Measurements from ENCODE around the gene TMEM208.

The TMEM208 gene

DNA sequence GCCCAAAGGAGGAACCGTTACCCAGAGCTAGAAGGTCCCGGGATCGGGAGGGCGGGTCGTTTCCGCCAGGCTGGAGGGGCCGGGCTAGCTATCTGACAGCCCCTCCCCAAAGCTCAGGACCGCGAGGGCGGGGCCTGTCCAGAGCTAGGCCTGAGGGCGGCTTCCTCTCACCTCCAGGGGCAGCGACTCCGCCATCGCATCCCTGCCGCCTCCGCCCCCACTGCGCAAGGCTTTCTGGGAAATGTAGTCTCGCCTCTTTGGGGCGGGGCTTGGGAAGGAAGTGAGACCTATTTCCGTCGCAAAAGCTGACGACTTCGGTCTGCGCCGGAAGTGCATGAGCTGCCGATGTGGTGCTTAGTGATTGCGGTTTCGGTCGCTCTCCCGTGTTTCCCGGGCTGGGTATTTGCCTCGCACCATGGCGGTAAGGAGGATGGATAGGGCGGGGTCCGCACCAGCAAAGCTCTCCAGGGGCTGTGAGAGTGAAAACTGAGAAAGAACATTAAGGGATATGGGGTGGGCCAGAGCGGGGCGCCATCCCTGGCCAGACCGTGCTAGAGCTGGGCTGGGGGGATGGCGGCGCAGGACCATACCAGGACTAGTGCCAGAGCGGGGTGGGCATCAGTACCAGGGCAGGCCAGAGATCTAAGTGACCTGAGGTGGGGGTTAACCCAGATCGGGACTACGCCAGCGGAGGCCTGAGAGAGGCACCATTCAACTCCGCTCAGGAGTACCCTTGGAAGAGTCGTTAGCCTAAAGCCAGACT lies at the start of gene TMEM208:
Gene TMEM208, plus strand, starts transcription at position 327 of the 763 bp plus-strand sequence. Its CDS starts 89 bp downstream, at position 416.
- DNase-seq (ENCODE audit: low read depth in 2 of 2): peak; percentile 96

DNA sequence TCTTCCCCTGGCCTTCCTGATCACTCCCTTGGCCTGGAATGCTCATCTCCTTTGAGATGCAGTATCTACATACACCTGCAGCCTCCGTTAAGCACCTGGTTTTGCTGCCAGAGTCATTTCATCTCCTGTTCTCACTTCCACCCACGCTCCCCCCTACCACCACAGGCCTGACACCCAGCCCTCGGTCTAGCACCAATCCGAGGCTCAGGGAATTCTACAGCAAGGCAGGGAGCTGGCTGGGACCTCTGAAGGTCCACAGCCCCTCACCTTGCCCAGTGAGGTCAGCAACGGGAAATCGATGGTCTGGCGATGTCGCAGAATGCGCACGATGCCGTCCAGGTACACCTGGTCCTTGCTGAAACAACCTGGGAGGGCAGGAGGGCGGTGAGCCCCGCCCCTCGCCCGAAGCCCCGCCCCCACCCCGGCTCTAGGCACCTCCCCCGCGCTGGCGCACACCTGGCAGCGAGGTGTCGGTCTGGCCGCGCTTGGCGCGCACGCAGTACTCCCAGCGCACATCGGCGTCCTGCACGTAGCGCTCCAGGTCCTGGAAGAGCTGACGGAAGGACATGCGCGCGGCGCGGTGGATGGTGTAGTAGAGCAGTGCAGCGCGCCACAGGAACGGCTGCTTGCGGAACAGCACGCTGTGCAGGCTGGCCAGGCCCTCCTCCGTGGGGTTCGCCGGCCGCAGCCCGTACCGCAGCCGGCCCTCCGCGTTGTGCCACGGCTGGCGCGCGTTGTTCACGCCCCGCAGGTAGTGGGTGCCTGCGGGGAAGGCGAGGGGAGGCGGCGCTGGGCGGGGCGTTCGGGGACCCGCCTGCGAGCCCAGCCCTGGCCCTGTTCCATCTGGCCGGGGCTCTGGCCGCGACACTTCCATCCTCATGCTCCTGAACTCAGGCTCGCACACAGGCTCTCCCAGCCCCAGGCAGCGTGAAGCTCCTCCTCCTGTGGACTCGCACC lies 48.9 kb upstream of the TMEM208 start:
- no peak for DNase-seq (ENCODE audit: low read depth in 2 of 2)

DNA sequence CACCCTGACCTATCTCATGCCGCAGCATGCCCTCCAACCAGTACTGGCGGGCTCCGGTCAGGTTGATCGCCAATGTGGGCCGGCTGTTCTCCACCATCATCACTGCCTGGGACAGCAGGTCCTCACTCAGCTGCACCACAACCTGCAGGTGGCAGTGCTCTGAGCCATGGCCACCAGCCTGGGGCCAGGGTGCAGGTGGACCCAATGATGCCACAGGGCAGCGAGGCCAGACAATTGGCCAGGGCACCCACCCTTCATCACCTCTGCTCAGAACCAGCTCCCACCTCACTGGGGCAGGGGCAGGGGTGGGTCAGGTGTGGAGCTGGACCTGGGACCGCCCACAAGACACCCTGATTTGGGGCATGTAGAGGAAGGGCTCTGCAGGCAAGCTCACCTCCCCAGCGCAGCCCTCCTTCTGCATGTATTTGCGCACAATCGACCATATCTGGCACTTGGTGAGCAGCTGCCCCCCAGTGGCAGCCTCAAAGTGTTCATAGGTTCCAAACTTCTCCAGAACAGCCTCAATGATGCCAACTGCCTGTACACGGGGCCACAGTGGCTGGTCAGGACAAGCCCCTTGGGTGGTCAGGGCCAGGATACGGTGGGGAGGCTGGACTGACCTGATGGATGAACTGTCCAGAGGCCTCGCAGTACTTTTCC lies 47.4 kb upstream of the TMEM208 start:
- no peak for DNase-seq (ENCODE audit: low read depth in 2 of 2)

DNA sequence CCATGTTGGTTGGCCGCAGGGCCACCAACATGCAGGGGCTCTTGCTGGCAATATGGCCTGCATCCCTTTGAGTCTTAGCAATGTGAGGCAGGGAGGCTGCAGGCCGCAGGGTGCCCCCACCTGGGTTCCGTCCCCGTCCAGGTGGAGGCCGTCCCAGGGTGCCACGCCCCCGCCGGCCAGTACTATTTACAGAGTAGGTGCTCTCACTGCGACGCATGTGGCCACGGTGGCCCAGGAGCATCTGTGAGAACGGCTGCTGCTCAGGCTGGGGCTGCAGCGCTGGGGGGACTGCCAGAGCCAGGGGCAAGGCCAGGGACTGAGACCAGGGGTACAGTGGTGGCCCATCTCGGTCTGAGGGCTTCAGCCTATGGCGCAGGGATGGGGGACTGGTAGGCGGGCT lies 46.8 kb upstream of the TMEM208 start:
- no peak for DNase-seq (ENCODE audit: low read depth in 2 of 2)

DNA sequence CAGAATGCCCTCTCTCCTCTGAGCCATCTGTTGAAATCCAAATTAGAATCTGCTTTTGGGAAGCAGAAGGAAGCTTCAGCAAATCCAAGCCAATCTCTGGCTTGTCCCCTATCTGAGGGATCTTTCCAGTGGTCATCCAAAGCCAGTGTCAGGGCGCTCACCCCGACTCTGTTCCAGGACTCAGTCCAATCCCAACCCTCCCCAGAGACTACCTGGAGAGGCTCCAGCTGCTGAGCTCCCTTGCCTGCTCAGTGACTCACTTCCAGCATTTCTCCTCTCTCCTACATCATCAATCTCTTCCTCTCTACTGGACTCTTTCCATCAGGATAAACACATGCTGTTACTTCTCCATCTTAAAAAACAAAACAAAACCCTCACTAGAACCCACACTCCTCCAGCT lies 45.6 kb upstream of the TMEM208 start:
- no peak for DNase-seq (ENCODE audit: low read depth in 2 of 2)

DNA sequence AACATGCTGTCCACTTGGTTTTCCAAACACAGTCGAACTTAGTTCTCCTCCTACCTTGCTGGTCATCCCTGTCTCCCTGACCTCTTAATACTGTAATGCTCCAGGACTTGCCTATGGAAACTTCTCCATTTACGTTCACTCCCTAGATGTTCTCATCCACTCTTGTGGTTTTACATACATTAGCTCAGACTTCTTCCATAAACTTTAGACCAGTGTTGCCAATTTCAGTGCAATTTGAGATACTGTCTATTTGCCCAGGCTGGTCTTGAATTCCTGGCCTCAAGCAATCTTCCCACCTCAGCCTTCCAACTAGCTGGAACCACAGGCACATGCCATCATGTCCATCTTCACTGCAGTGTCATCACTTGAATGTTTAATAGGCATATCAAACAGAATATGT lies 44.6 kb upstream of the TMEM208 start:
- DNase-seq (ENCODE audit: low read depth in 2 of 2): no peak

DNA sequence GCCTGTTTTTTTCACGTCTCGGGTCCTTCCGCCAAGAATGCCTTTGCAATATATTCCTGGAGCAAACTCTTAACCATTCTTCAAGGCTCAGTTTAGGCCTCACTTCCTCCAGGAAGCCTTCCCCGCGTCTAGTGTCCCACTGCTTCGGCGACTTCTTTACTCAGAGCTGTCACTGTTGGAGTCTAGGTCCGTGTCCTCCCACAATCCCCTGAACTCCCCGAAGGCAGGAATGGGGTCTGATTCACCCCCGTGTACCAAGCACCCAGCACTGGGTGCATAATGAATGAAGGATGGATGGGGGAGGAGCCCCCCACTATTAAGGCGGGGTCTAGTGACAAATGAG lies 43.7 kb upstream of the TMEM208 start:
- DNase-seq (ENCODE audit: low read depth in 2 of 2): no peak

DNA sequence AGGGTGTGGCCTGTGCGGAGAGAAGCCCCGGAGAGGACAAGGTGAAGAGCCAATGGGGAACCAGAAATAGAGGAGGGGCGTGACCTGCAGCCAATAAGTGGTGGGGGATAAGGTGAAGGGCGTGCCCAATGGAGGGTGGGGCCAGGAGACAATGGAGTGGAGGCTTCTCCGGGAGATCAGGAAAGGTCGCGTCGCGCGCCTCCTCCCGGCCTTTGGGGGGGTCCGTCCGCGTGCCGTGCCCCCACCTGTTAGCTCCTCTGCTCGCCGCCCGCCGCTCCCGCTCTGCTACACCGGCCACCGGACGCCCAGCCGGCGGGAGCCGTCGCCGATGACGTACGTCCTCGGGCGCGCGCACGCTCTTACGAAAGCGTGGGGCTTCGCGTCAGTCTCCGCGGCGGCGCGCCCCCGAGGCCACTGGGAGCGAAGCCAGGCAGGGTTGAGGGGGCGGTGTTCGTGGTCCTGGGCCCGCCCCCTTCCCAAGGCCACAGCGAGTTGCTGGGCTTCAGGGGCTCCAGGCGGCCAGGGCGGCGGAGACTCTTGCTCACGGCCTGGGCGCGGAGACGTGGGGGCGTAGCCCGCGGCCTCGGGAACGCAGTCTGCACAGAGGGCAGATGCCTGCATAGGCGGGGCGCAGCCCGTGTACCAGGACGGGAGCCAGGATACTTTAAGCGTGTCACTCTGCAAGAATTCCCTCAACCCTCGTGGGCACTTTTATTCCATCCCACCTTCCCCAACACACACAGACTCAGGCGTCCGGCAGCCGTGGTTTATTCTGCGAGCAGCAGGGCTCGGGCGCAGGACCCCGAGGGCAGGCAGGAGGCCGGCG lies 43.1 kb upstream of the TMEM208 start, which contains the start of gene MATCAP1:
Gene MATCAP1, minus strand, starts transcription at position 337 of the 826 bp plus-strand sequence. CDS start 3,353 bp downstream, outside the sequence.
- peak; percentile 88 to 92 for DNase-seq (ENCODE audit: low read depth in 2 of 2)

DNA sequence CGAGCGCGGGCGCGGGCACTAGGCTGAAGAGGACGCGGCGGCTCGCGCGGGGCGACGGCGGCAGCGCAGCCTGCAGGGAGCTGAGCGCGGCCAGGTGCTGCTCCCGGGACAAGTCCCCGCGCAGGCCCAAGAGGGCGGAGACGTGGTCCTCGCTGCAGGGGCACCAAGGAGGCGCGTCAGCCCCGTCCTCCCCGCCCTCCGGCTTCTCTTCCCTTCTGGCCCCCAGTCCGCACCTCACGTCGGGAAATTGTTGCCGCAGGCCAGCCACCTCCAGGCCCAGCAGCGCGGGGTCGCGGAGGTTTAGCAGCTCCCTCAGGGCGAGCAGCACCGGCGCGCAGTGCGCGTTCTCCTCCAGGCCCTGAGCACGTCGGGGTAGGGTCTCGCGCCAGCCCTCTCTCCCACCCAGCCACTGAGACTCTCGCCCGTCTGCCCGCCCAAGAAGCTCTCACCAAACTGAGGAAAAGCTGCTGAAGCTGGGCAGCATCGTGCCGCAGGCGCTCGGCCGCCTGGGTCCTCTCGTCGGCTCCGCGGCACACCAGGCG lies 42.4 kb upstream of the TMEM208 start:
- no peak for DNase-seq (ENCODE audit: low read depth in 2 of 2)

DNA sequence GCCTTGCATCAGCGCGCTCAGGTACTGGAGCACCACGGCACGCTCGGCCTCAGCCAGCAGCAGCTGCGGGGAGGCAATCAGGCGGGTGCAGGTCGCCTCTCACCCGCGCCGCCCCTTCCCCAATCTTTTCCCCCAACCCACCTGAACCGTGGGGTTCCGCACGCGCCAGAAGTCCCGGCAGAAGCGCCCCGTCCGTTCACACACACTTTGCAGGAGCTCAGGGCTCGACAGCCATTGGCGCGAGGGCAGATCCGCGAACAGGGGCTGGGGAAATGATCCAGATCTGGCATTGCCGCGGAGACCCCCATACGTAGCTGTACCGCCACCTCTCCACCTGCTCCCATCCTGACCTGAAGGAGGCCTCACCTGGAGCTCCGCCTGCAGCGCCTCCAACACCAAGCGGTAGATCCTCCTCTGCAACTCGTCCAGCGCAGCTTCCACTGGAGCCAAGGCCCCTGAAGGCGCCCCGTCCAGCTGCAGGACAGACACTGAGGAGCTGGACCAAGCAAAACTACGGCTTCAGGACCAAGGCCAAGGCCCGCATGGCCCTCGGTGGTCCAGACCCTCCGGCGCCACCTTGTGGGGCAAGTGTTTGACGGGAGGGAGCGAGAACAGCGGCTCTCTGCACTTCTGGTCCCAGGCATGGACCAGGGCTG lies 41.8 kb upstream of the TMEM208 start:
- DNase-seq (ENCODE audit: low read depth in 2 of 2): peak; percentile 61 to 70

DNA sequence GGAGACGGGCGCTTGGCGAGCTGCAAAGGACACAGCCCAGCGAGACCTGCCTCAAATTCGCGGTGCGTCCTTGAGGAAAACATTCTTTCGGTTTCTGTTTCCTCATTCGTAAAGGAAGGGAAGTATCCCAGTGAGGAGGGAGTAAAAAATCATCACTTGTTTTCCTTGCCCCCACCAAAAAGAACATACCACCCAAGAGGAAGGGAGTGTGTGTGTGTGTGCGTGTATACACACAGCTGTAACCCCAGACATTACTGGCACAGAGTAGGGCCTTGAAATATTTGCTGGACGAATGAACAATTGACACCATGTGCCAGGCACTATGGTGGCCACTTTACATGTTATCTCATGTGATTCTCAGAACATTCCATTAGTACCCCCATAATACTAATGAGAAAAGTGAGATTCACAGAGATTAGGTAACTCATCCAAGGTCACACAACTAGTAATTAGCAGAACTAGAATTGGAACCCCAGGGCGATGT lies 41.2 kb upstream of the TMEM208 start:
- no peak for DNase-seq (ENCODE audit: low read depth in 2 of 2)

DNA sequence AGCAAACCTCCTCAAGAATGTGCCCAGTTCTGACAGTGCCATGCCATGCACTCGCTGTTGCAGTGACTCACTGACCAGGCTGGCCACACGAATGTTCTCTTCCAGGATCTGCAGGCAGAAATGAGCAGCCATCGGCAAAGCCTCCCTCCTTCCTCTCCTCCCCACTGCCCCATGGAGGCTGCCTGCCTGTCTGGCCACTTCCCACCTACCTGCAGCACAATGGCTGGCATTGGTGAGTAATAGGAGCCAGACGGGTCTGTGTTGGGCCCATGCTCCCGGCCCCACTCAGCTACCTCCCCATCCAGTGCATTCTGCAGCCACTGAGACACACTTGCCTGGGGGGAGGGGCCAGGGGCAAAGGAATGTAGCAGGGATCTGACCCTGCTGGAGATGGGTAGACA lies 40.4 kb upstream of the TMEM208 start:
- DNase-seq (ENCODE audit: low read depth in 2 of 2): no peak

DNA sequence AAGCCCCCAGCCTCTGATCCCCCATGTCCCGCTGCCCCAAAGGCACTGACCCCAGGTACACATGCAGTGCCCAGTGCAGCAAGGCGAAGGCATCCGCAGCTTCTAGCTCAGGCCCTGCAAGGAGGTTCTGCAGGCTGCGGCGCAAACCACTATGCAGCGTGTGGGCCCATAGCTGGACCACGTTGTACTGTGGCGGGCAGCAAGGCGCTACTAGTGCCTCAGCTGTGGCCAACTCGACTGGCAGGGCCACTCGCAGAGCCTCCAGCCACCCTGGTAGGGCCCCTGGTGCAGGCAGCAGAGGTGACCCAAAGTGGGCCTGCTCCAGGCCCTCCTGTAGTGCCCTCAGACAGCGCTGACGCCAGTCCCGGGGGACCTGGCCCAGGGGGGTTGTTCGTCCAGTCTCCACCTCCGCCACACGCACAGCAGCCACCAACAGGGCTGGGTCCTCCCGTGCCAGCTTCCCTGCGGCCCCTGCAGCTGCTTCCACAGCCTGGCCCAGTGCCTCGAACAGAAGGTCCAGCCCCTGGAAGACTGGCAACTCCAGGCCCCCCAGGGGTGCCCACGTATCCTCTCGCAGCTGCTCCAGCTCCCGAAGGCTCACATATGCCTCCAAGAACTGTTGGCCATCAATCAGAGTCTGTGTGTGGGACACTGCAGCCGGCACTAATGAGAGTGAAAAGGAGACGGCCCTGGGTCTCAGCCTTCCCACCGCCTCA lies 39.6 kb upstream of the TMEM208 start:
- no peak for DNase-seq (ENCODE audit: low read depth in 2 of 2)

DNA sequence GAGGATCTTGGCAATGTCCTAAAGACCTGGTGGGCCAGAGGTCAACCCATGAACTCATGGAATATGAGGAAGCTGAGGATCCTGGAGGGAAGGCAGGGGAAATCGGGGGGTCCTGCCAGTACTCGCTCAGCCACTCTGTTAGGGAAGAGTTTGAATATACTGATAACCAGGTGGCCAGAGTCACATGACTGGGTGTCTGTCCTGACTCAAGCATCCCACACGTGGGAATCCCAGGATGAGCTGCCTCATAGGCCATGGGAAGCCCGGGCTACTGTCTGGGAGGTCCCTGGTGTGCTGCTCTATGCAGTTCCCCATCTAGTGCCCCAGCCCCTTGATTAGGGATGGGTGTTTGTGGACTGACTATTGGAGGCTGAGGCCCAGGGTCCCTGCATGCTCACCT lies 38.6 kb upstream of the TMEM208 start:
- DNase-seq (ENCODE audit: low read depth in 2 of 2): no peak

DNA sequence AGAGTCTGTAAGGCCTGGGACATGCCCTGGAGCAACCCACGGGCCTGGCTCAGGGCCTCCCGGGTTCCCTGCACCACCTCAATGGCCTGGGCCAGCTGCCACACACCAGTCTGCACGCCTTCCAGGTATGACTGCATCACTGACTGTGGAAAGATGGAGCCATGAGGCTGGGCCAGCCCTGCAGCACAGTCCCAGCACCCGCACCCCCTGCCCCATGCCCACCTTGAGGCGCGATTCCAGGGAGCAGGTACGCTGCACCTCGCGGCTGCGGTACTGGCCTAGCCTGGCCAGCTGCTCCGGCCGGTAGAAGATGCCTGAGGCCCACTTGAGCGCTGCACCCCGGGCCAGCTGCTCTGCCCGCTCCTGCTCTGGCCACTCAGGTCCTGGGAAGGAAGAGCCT lies 38.1 kb upstream of the TMEM208 start:
- no peak for DNase-seq (ENCODE audit: low read depth in 2 of 2)

DNA sequence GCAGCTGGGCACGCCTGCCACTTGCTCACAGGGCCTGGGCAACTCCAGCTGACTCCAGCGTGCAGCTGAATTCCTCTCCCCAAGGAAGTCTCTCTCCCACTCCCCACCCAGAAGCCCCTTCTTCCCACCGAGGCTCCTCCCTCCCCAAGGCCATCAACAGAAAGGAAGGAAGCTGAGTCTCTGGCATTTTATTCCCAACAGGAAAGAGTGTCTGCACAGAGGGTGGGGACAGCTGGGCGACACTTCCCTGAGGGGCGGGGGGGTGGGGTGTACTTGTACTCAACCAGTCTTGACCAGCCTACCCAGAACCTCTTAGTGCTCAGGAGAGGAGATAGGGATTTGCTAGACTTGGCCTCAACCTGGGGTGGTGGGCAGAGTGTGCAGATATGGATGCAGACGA lies 36.9 kb upstream of the TMEM208 start, which contains the start of gene EXOC3L1:
Gene EXOC3L1, minus strand, starts transcription at position 96 of the 400 bp plus-strand sequence. CDS start 460 bp downstream, outside the sequence.
- DNase-seq (ENCODE audit: low read depth in 2 of 2): no peak

DNA sequence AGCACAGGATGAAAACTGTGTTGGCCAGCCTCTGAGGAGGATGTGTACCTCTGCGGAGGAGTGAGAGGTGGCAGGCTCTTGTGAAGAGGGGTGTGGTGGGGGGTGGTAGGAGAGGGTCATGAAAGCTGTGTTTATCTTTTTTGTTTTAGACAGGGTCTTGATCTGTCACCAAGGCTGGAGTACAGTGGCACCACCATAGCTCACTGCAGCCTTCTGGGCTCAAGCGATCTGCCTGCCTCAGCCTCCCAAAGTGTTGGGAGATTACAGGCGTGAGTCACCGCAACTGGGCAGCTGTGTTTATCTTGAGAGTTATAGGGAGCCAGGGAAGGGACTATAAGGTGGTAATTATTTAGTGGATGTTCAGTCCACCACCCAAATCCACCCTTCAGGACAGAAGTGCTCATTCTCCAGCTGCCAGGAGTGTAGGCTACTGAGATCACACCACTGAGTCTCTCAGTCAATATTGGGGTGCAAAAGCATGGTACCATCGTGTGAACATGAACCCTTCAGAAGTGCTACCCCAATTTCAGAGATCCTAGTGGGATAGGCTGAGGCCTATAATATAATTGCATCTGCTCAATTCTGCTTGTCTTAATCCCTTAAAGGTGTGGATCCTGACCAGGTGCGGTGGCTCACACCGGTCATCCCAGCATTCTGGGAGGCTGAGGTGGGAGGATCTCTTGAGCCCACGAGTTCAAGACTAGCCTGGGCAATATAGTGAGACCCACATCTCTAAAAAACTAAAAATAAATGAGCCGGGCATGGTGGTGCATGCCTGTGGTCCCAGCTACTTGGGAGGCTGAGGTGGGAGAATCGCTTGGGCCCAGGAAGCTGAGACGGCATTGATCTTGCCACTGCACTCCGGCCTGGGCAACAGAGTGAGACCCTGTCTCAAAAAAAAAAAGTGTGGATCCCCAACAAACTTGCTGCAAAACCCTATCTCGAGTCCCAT lies 36.2 kb upstream of the TMEM208 start:
- DNase-seq (ENCODE audit: low read depth in 2 of 2): no peak

DNA sequence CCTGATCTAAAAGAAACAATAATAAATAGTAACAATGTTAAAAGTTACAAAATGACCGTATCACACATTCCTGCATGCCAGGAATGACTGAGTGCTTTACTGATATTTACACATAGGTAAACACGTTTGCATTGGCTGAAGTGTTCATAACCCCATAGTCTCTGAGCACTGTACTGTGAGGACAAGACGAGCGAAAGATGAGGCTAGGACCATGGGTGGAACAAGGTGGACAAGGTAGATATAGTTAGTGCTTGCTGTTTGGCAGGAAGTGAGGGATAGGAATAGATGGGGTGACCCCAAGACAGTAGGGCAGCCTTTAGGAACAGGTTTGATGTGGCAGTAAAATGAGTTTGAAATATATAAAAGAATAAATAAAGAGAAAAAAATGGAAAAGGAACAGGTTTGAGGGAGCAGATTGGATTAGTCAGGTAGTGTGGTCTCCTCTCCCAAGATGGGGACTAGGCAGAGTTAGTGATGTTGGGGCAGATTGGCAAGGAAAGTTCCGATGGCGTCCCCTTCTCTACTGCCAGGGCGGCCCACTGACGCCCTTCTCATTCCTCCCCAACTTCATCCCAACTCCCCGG lies 35.4 kb upstream of the TMEM208 start:
- DNase-seq (ENCODE audit: low read depth in 2 of 2): no peak
